ENCODE data around the gene PTX4.

Gene PTX4

DNA sequence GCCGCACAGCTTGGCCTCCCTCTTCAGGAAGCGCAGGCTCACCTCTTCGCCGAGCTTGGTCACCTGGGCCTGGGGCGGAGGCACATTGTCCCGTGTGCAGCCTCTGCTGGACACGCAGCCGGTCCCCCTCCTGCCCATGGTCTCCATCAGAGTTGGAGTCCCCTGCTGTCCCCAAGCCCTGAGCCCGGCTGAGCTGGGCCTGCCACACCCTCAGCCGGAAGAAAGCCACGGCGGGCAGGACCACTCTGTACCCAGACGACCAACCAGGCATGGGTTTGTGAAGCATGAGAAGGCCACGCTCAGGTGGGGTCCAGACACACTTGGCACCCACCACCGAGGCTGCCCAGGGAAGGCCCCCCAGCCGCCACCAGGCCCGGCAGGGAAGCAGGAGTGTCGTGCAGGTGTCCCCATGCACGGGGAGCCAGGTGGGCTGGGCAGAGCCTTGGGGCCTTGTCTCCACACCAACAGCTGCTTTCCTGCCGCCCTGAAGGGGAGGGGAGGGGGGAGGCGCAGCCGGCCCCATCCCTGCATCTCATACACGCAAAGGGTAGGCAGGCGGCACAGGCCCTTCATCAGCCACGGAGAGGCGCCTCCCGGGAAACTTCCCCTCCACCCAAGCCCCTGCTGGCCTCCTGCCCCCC is 49.6 kb downstream of the PTX4 start:
- in situ Hi-C loops (cut with MboI; ENCODE audit: low pct_unique_long_range_greater_than_20kb, low sequenced_read_pairs, unreplicated experiment), result no loop called here
- no peak for DNase-seq (ENCODE audit: low spot score)
- TF ChIP-seq, protein P1, sequence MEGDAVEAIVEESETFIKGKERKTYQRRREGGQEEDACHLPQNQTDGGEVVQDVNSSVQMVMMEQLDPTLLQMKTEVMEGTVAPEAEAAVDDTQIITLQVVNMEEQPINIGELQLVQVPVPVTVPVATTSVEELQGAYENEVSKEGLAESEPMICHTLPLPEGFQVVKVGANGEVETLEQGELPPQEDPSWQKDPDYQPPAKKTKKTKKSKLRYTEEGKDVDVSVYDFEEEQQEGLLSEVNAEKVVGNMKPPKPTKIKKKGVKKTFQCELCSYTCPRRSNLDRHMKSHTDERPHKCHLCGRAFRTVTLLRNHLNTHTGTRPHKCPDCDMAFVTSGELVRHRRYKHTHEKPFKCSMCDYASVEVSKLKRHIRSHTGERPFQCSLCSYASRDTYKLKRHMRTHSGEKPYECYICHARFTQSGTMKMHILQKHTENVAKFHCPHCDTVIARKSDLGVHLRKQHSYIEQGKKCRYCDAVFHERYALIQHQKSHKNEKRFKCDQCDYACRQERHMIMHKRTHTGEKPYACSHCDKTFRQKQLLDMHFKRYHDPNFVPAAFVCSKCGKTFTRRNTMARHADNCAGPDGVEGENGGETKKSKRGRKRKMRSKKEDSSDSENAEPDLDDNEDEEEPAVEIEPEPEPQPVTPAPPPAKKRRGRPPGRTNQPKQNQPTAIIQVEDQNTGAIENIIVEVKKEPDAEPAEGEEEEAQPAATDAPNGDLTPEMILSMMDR (IDR thresholded peaks at IDR 0.05; ENCODE audit: extremely low read depth, insufficient read depth, missing control alignments), result no peak

DNA sequence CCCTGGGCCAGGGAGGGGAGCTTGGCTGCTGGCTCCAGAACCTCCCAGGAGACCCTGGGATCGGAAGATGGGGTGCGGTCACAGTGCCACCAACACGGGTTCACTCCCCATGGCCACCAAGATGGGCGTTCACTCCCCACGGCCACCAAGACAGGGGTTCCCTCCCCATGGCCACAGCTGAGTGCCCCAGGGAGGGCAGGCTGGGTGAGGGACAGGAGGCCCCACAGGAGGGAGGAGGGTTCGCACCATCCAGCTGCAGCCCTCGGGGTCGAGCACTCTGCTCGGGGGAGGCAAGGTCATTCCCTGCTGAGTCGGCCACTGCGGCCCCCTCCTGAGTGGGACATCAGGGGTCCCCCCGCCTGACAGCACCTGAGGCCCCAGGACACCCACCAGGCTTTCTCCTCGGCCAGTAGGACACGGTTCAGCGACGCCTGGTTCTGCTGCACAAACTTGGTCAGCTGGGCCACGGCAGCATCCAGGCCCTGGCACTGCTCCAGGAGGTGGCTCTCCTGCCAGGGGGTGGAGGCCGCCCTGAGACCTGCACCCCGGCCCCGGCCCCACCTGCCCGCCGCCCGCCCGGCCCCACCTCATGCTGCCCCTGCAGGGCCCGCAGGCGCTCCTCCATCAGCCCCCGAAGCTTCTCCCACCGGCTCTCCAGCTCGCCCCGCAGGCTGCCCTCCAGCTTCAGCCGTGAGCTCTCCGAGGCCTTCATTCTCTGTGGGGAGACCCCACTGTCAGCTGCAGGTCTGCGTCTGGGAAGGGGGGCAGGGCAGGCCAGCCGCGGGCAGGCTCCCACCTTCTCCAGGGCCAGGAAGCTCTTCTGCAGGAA is 50.3 kb downstream of the PTX4 start:
- TF ChIP-seq, protein P1 (IDR thresholded peaks at IDR 0.05; ENCODE audit: extremely low read depth, insufficient read depth, missing control alignments), result no peak
- in situ Hi-C loops (cut with MboI; ENCODE audit: low pct_unique_long_range_greater_than_20kb, low sequenced_read_pairs, unreplicated experiment), result no loop called here
- DNase-seq (ENCODE audit: low spot score), result no peak

DNA sequence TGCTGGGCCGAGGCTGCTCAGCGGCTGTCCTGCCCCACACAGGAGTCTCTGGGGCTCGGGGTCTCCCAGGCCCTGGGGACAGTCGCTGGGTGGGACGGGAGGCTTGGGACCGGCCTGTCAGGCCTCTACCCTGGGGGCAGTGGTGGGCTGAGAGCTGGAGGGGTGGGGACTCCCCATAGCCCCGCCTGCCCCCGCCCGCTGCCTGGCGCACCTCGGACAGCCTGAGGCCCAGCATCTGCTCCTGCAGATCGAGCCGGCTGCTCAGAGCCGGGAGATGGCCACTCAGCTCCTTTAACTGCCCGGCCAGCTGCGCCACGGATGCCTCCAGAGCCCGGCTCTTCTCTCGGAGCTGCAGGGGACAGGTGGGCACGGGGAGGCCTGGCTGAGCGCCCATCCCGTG is 51.1 kb downstream of the PTX4 start:
- no peak for DNase-seq (ENCODE audit: low spot score)
- in situ Hi-C loops (cut with MboI; ENCODE audit: low pct_unique_long_range_greater_than_20kb, low sequenced_read_pairs, unreplicated experiment), result no loop called here
- TF ChIP-seq, protein P1 (IDR thresholded peaks at IDR 0.05; ENCODE audit: extremely low read depth, insufficient read depth, missing control alignments), result no peak

DNA sequence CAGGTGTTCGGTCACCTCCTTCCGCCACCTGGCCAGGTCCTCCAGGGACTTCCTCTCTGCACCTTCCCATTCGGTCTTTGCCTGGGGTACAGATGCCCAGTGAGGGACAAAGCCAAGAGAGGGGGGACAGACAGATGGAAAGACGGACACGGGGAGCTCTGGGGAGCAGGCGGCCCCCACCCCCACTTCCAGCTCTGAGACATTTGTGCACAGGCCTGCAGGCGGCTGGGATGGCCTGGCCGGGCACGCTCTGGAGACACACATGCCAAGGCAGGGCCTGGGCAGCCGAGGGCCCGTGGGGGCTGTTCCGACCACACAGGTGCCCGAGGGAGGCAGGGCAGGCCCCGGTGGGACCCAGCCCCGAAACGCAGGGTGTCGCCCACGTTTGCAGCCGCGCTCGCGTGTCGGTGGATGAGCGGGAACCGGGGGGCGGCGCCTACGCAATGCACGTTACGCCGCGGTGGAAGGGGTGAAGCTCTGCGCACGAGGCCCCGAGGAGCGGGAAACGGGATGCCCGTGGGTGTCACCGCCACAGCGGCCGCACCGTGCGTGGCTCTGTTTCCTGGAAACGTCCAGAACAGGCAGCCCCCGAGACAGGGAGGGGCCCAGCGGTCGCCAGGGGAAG is 51.9 kb downstream of the PTX4 start:
- in situ Hi-C loops (cut with MboI; ENCODE audit: low pct_unique_long_range_greater_than_20kb, low sequenced_read_pairs, unreplicated experiment), result no loop called here
- TF ChIP-seq, protein P1 (IDR thresholded peaks at IDR 0.05; ENCODE audit: extremely low read depth, insufficient read depth, missing control alignments), result no peak
- DNase-seq (ENCODE audit: low spot score), result no peak

DNA sequence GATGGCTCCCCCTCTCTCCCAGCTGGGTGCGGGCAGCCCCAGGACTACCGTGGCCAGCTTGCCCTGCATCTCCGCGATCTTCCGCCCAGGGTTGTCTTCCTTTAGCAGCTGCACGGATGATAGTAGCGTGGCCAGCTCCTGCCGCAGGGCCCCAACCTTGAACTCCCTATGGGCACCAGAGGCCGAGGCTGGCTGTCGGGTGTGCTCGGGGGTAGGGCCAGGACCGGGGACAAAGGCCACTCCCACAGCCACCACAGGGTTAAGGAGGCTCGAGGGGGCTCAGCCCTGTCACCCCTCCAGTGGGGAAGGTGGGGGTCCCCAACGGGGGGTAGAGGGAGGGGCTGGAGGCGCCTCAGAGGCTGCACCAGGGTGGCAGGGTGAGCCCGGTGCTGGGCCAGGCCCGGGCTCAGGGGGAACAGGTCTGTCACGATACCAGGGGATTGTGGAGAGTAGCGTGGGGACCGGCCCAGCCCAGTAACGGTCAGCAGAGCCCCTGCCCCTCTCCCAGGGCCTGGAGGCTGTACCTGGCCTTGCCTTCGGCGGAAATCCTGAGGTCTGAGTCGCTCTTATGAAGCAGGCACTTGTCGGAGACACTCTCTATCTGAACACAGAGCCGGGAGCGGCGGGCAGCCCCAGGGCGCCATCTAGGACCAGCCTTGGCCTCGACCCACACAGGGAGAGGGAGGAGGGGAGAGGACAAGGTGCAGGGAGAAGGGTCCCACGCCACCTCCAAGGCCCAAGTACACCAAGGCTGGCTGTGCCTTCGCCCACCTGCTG is 52.6 kb downstream of the PTX4 start:
- TF ChIP-seq, protein P1 (IDR thresholded peaks at IDR 0.05; ENCODE audit: extremely low read depth, insufficient read depth, missing control alignments), result no peak
- in situ Hi-C loops (cut with MboI; ENCODE audit: low pct_unique_long_range_greater_than_20kb, low sequenced_read_pairs, unreplicated experiment), result no loop called here
- DNase-seq (ENCODE audit: low spot score), result no peak

Measured in GM13977 (cell line).